Activated naive CD4-positive, alpha-beta T cell treated with anti-CD3 and anti-CD28 coated beads, Interleukin-2, amount 50 U/mL, for 72 hours (primary cell): ENCODE results near the gene SLIT3. TPM values are rescaled to one million over a fixed set of nuclear protein-coding genes. Genes with fewer than 3 reads are reported as not detected.

Source experiments
- ATAC-seq, 2 donors: fragments of 150-1000 bp; cut with Tn5 transposase; 2 replicates each; pipeline ENCODE4 v1.10.0; 2021; ENCODE audit warnings: mild to moderate bottlenecking in 2 of 2, moderate library complexity in 2 of 2
- DNase-seq, 2 donors: peaks; one replicate each; pipeline ENCODE4 v3.0.0; 2021 to 2022; ENCODE audit warnings: low spot score in 2 of 2
- H3K27ac Mint-ChIP-seq, 2 donors: one replicate each; pipeline ENCODE4 v1.8.0; 2022; ENCODE audit warnings: mild to moderate bottlenecking in 2 of 2, mixed read lengths in 2 of 2
- H3K36me3 Mint-ChIP-seq, 2 donors: one replicate each; pipeline ENCODE4 v1.8.0; 2022; ENCODE audit warnings: mixed read lengths in 2 of 2
- H3K9me3 Mint-ChIP-seq, 2 donors: one replicate each; pipeline ENCODE4 v1.8.0; 2022; ENCODE audit warnings: mixed read lengths in 2 of 2
- total RNA-seq, 2 donors: library from RNA; stranded (reverse); gene quantifications; one replicate each; pipeline ENCODE4 v1.2.3, GENCODE V29; 2022

Gene SLIT3
- total RNA-seq, 2 donors from 2014 or later = 1.9 to 2.0 TPM

- no peak for ATAC-seq
- peaks cover 0 to 13% of the 10 kb centered on the region in 2 donors for H3K36me3 Mint-ChIP-seq
- no peak overlapping the region for H3K27ac Mint-ChIP-seq
- peaks cover 0 to 5% of the 10 kb centered on the region in 2 donors for H3K9me3 Mint-ChIP-seq
- DNase-seq = no peak
These were observed 469.6 kb downstream of the SLIT3 start for GRCh38 chr5:168831383-168831782.

- H3K9me3 Mint-ChIP-seq = peaks cover 0 to 5% of the 10 kb centered on the region in 2 donors
- no peak for ATAC-seq
- no peak for DNase-seq
- H3K36me3 Mint-ChIP-seq = peaks cover 0 to 13% of the 10 kb centered on the region in 2 donors
- no peak overlapping the region for H3K27ac Mint-ChIP-seq
These were observed 470.1 kb downstream of the SLIT3 start for GRCh38 chr5:168830833-168831232.

- ATAC-seq (peak in 1 of 2 donors; percentile 50), DNase-seq (no peak)
- H3K27ac Mint-ChIP-seq = peak overlapping the region in 1 of 2 donors; percentile 30
- H3K36me3 Mint-ChIP-seq = peaks cover 0 to 13% of the 10 kb centered on the region in 2 donors
- peaks cover 0 to 5% of the 10 kb centered on the region in 2 donors for H3K9me3 Mint-ChIP-seq
These were observed 471.0 kb downstream of the SLIT3 start for GRCh38 chr5:168829922-168830417.

GRCh38 chr5:168829044-168829443 lies 471.9 kb downstream of the SLIT3 start:
- ATAC-seq = no peak
- Mint-ChIP-seq H3K9me3 (peaks cover 0 to 5% of the 10 kb centered on the region in 2 donors), H3K27ac (no peak overlapping the region), H3K36me3 (peaks cover 0 to 13% of the 10 kb centered on the region in 2 donors)
- DNase-seq = no peak

GRCh38 chr5:168827636-168828035 lies 473.3 kb downstream of the SLIT3 start:
- H3K36me3 Mint-ChIP-seq = peaks cover 5 to 13% of the 10 kb centered on the region in 2 donors
- DNase-seq = no peak
- no peak overlapping the region for H3K27ac Mint-ChIP-seq
- no peak for ATAC-seq
- peaks cover 0 to 5% of the 10 kb centered on the region in 2 donors for H3K9me3 Mint-ChIP-seq

GRCh38 chr5:168826246-168826725 lies 474.7 kb downstream of the SLIT3 start:
- DNase-seq (no peak), ATAC-seq (no peak)
- peaks cover 5 to 13% of the 10 kb centered on the region in 2 donors for H3K36me3 Mint-ChIP-seq
- H3K9me3 Mint-ChIP-seq = peaks cover 0 to 5% of the 10 kb centered on the region in 2 donors
- no peak overlapping the region for H3K27ac Mint-ChIP-seq

- peak in 1 of 2 donors; percentile 68 for DNase-seq
- Mint-ChIP-seq H3K9me3 (no peaks in the 10 kb centered on the region), H3K36me3 (peaks cover 5 to 7% of the 10 kb centered on the region in 2 donors), H3K27ac (peak overlapping the region; percentile 79 to 88)
- ATAC-seq = peak; percentile 87 to 88
These were observed 478.1 kb downstream of the SLIT3 start for GRCh38 chr5:168822745-168823281.

GRCh38 chr5:168822248-168822744 lies 478.6 kb downstream of the SLIT3 start:
- peak overlapping the region; percentile 79 to 88 for H3K27ac Mint-ChIP-seq
- DNase-seq (no peak), ATAC-seq (peak; percentile 57 to 64)
- peaks cover 4 to 5% of the 10 kb centered on the region in 2 donors for H3K36me3 Mint-ChIP-seq
- H3K9me3 Mint-ChIP-seq = no peaks in the 10 kb centered on the region

- Mint-ChIP-seq H3K9me3 (no peaks in the 10 kb centered on the region), H3K27ac (peak overlapping the region in 1 of 2 donors; percentile 43), H3K36me3 (peaks cover 0 to 5% of the 10 kb centered on the region in 2 donors)
- DNase-seq = no peak
- no peak for ATAC-seq
These were observed 480.1 kb downstream of the SLIT3 start for GRCh38 chr5:168820874-168821273.

GRCh38 chr5:168819004-168819621 lies 481.8 kb downstream of the SLIT3 start:
- H3K9me3 Mint-ChIP-seq = no peaks in the 10 kb centered on the region
- H3K36me3 Mint-ChIP-seq = peaks cover 0 to 5% of the 10 kb centered on the region in 2 donors
- no peak overlapping the region for H3K27ac Mint-ChIP-seq
- ATAC-seq = no peak
- DNase-seq = no peak

- no peak overlapping the region for H3K27ac Mint-ChIP-seq
- ATAC-seq (no peak), DNase-seq (no peak)
- peaks cover 0 to 5% of the 10 kb centered on the region in 2 donors for H3K36me3 Mint-ChIP-seq
- no peaks in the 10 kb centered on the region for H3K9me3 Mint-ChIP-seq
These were observed 482.4 kb downstream of the SLIT3 start for GRCh38 chr5:168818558-168818957.

GRCh38 chr5:168817591-168817990 lies 483.3 kb downstream of the SLIT3 start:
- no peaks in the 10 kb centered on the region for H3K9me3 Mint-ChIP-seq
- no peak for ATAC-seq
- H3K36me3 Mint-ChIP-seq = no peaks in the 10 kb centered on the region
- no peak overlapping the region for H3K27ac Mint-ChIP-seq
- no peak for DNase-seq

- no peak for ATAC-seq
- no peak overlapping the region for H3K27ac Mint-ChIP-seq
- no peak for DNase-seq
- H3K9me3 Mint-ChIP-seq = no peaks in the 10 kb centered on the region
- H3K36me3 Mint-ChIP-seq = no peaks in the 10 kb centered on the region
These were observed 484.3 kb downstream of the SLIT3 start for GRCh38 chr5:168816661-168817060.

GRCh38 chr5:168813184-168813968 lies 487.6 kb downstream of the SLIT3 start:
- Mint-ChIP-seq H3K27ac (no peak overlapping the region), H3K9me3 (no peaks in the 10 kb centered on the region), H3K36me3 (no peaks in the 10 kb centered on the region)
- no peak for DNase-seq
- no peak for ATAC-seq

GRCh38 chr5:168810641-168811040 lies 490.3 kb downstream of the SLIT3 start:
- no peak overlapping the region for H3K27ac Mint-ChIP-seq
- H3K36me3 Mint-ChIP-seq = no peaks in the 10 kb centered on the region
- no peaks in the 10 kb centered on the region for H3K9me3 Mint-ChIP-seq
- ATAC-seq (no peak), DNase-seq (no peak)

- Mint-ChIP-seq H3K9me3 (no peaks in the 10 kb centered on the region), H3K27ac (no peak overlapping the region), H3K36me3 (no peaks in the 10 kb centered on the region)
- DNase-seq (no peak), ATAC-seq (no peak)
These were observed 491.7 kb downstream of the SLIT3 start for GRCh38 chr5:168809218-168809617.
